GDM1 (cell line): ENCODE data around the gene TMEM52B.
"Not testable (repeated sequence)": the region's sequence is repeated elsewhere in the genome, so short reads cannot be mapped to it uniquely, and the experiment has no call there.

ENCODE experiments used
- DNase-seq: peaks from one replicate; lab custom pipeline; 2025; lab: John Stamatoyannopoulos, UW

The TMEM52B gene

DNA sequence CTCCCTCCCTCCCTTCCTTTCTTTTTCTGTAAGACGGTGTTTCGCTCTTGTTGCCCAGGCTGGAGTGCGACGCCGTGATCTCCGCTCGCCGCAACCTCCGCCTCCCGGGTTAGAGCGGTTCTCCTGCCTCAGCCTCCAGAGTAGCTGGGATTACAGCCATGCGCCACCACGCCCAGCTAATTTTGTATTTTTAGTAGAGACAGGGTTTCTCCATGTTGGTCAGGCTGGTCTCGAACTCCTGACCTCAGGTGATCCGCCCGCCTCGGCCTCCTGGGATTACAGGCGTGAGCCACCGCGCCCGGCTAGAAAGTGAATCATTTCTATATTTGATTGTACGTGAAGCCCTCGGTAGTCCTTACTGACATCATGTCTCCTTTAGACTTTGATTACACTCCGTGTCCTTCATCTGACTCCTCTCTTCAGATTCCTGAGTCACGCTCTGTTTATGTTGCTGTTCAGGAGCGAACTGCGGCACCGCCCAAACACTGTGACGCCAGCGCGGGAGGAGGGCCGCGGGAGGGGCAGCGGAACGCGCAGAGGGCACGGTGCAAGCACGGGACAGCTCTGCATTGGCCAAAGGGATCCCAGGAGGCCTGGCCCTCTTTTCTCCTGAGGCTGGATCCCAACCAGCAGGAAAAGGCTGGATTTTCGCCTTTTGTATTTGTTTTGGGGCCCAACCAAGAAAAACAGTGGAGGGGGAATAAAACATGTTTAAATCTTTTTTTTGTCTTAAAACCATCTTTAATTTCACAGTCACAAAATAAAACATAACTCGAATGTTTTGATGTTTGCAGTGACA, 33.3 kb downstream of the TMEM52B start:
- DNase-seq = peak; percentile 21

DNA sequence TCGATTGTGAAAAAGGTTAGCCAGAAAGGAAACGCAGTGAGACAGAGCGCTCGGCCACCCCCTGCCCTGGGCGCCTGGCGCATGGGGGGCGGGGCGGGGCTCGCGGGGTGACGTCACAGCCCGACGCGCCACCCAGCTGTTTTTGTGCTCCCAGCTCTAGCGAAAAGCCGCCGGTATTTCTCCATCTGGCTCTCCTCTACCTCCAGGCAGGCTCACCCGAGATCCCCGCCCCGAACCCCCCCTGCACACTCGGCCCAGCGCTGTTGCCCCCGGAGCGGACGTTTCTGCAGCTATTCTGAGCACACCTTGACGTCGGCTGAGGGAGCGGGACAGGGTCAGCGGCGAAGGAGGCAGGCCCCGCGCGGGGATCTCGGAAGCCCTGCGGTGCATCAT, 33.9 kb downstream of the TMEM52B start, which contains the start of gene GABARAPL1:
GABARAPL1 (plus strand) TSS at position 139 of the 393 bp plus-strand sequence; CDS start at position 392, 253 bp downstream.
- DNase-seq = peak; percentile 3

DNA sequence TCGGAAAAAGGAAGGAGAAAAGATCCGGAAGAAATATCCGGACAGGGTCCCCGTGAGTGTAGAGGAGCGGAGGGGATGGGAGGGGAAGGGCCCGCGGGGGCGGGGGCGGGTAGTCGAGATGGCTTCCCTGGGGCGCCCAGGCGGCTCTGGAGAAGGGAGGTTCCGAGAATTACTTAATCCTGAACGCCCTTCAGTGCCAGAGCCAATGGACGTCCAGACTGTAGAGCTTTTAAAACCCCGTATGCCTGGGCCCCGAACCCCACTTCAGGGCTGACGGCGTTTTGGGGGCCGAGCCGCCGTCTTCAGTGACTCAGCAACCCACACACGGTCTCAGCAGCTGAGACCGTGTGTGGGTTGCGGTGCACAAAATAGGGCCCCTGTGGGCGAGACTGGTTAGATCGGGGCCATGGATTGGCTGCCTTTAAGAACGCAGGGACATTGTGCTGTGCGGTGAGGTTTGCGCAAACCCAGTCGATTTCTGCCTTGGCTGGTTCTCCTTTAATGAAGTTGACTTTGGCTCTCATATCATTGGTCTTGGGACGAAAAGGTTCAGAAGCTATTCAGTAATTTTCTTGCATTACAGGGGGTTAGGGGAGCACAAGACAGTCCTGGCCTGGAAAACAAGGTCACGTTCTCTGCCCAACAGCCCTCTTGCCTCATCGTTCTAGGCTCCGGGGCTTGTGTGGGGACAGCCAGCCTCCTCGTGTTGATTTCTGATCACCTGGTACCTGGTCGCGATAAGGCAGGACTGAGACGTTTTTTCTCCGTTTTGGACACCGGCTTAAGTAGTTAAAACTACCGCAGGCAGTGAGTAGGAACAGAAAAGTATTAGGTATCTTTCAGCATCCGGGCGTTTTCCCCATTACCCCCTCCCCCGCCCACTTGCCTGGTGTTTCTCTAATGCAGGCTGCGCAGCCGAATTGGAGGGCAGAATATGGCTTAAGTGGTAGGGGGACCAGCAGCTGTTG, 34.6 kb downstream of the TMEM52B start:
- DNase-seq = peak; percentile 7

DNA sequence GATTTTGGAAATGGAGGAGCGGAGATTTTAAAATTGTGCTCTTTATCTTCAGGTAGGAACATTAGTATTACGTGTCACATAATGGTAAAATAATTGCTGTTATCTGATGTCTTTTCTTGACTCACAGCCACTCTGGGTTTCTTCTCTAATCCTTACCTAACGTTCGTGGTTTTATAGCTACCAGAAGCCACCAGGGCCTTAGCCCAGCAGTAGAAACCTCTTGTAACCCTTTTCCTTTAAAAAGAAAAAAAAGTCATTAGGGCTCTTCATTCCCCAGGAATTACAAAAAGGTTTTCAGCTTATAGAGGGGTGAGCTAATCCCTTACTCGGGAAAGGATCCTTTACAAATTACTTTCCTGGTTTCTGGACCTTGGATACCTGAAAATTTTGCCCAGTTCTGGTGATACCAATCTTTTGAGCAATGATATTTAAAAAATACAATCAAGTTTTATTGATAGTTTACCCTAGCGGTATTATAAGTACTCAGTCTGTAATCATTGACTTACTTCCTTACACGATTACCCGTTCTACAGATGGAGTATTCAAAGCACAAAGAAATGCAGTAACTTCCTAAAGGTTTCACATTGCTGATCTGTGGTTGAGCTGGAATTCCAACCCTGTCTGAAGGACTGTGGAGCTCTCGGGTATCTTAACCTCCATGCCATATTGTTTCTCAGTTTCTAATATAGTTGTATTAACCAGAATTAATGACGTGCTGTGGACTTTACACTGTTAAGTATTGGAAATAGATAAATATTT, 35.5 kb downstream of the TMEM52B start:
- no peak for DNase-seq

DNA sequence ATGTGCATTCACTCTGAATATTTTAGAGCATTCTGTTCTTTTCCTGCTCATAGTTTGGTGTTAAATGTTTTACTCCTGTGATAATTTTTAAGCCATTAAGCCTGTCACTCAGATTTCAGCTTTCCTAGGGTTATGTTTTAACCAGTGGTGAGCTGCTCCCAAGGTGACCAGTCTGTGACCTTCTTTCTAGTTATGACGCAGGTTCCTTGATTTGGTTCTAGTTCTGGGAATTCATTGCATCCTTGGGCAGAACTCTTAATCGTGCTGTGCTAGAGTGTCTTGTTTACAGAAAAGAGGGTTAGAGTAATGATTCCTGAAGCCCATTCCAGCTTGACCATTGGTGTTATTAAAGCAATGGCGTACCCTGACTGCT, 36.0 kb downstream of the TMEM52B start:
- no peak for DNase-seq

DNA sequence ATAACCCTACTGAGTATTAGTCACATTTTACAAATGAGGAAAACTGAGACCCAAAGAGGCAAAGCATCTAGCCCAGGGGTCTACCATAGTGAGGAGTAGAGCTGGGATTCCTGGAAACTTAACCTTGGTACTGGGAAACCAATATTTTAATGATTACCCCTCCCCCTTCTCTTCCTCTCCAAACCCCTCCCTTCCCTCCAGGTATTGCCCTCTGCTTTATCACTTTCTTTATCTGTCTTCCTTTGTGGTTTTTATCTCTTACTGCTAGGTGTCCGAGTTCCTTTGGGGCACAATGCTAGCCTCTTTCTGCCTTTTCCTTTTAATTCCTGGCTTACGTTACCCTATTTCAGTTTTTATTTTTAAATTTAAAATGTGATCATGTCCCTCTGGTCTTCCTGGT, 36.6 kb downstream of the TMEM52B start:
- DNase-seq = no peak

DNA sequence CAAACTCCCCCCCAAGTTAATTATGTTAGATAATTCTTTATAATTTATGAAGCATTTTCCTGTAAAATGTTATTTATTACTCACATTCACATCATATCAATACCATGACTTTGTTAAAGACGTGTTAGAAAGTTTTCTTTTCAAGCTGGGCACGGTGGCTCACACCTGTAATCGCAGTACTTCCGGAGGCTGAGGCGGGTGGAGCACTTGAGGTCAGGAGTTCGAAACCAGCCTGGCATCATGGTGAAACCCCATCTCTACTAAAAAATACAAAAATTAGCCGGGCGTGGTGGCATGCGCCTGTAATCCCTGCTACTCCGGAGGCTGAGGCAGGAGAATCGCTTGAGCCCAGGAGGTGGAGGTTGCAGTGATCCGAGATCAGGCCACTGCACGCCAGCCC, 37.1 kb downstream of the TMEM52B start:
- DNase-seq = not testable (repeated sequence)

DNA sequence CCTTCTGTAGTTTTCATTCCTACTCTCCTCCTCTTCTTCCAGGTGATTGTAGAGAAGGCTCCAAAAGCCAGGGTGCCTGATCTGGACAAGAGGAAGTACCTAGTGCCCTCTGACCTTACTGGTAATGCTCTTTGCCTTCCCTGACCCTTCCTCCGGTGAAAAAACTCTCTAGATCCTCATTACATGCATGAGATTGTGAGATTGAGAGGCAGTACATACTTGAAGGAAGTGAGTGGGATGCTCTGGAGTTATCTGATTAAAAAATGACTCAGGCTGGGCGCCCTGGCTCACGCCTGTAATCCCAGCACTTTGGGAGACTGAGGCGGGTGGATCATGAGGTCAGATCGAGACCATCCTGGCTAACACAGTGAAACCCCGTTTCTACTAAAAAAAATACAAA, 39.2 kb downstream of the TMEM52B start:
- DNase-seq = no peak

DNA sequence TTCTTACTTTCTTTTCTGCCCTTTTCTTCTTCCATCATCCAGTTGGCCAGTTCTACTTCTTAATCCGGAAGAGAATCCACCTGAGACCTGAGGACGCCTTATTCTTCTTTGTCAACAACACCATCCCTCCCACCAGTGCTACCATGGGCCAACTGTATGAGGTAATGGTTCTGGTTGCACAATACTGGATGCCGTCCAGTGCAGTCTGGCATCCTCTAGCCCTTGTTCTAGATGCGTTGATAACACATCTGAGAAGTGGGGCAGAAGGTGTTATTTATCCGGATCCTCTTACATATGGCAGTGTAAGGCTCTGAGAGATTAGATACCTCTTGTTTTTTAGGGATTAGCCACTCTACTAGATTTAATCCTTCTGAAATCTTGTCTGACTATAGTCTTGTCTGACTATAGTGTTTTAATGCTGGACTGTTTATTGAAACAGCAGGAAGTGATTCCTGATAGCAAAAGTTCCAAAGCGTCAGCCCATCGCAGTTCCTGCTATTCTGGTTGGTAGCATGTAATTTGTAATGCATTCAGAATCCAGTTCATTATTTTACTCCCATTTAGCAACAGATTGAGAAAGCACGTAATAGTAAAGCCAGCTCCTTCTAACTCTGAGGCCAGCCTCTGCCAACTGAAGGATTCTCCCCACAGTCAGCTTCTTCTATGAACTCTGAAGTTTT, 41.7 kb downstream of the TMEM52B start:
- no peak for DNase-seq

DNA sequence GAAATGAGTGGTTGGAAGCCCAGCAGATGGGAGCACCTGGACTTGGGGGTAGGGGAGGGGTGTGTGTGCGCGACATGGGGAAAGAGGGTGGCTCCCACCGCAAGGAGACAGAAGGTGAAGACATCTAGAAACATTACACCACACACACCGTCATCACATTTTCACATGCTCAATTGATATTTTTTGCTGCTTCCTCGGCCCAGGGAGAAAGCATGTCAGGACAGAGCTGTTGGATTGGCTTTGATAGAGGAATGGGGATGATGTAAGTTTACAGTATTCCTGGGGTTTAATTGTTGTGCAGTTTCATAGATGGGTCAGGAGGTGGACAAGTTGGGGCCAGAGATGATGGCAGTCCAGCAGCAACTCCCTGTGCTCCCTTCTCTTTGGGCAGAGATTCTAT, 43.0 kb downstream of the TMEM52B start:
- DNase-seq = no peak

DNA sequence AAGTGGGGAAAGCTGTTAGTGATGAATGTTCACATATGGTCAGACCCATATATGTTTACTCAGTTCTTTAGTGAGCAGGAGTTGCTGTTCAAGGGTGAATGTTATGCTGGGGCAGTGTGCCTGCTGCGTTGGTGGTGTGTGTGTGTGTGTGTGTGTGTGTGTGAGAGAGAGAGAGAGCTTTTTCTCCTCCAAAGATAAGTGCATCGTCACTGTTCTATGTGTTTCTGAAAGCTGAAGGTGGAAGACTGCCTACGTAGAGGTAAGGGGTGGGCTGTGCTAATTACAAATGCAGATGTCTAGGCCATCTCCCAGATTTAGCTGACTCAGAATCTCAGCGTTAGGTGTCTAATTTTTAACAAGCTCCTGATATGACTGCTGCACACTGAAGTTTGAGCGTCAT, 44.4 kb downstream of the TMEM52B start:
- no peak for DNase-seq

DNA sequence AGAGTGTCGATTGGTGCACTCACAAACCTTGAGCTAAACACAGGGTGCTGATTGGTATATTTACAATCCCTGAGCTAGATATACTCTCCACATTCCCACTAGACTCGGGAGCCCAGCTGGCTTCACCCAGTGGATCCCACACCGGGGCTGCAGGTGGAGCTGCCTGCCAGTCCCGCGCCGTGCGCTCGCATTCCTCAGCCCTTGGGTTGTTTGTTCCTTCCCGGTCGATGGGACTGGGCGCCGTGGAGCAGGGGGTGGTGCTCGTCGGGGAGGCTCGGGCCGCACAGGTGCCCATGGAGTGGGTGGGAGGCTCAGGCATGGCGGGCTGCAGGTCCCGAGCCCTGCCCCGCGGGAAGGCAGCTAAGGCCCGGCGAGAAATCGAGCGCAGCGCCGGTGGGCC, 46.6 kb downstream of the TMEM52B start:
- DNase-seq = not testable (repeated sequence)

DNA sequence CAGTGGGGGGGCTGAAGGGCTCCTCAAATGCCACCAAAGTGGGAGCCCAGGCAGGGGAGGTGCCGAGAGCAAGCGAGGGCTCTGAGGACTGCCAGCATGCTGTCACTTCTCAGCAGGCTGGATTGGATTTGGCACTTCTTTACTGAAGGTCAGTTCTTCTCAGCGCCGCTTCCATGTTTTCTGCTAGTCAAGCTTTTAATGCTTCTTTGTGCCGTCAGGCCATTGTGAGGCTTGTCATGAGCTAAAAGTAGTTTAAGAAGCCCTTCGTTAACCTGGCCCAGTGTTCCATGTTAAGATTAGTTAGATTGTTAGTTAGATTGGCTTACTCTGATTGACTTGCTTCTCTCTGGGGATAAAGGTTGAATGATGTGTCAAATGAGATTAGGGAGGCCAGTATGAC, 47.3 kb downstream of the TMEM52B start:
- DNase-seq = no peak

DNA sequence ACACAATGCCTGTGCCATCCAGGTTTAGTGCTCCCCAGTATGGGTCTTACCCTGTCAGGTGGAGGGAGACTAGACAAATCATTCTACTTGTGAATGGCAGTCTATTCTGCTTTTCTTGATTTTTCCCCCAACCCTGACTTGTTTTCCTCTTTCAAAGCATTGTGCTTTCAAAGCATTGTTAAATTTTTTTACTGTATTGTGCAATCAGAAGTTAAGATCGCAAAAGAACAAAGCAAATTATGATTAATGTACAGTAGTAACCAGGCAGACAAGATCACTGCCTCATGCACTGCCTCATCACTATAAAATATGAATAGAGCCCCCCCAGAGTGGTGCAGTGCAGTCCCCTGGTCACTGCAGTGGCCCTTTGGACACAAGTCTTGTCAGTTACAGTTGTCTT, 47.9 kb downstream of the TMEM52B start:
- DNase-seq = no peak

DNA sequence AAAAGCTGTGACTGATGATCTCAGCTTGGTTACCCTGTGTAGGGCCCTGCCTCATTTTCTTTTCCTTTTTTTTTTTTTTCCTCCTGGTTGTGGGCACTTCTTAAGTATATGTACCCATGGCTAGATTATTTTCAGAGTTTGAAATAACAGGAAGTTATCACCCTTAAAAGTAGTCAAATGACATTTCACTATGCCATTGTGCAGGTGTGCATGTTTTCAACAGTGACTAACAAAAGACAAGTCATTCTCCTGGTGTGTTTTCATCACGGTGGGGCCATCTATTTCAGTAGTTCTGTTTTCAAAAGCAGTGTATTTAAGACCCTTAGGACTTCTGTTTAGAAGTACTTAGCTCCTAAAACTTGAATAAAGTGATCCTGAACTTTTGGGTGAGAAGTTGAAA, 48.8 kb downstream of the TMEM52B start:
- no peak for DNase-seq

DNA sequence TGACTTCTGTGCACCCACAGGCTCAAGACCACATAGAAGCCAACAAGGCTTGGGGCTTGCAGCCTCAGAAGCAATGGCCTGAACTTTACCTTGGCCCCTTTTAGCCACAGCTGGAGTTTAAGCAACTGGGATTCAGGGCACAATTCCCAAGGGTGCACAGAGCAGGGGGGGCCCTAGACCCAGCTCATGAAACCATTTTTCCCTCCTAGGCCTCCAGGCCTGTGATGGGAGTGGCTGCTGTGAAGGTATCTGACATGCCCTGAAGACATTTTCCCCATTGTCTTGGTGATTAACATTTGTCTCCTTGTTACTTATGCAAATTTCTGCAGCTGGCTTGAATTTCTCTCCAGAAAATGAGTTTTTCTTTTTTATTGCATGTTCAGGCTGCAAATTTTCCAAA, 55.7 kb downstream of the TMEM52B start:
- no peak for DNase-seq

DNA sequence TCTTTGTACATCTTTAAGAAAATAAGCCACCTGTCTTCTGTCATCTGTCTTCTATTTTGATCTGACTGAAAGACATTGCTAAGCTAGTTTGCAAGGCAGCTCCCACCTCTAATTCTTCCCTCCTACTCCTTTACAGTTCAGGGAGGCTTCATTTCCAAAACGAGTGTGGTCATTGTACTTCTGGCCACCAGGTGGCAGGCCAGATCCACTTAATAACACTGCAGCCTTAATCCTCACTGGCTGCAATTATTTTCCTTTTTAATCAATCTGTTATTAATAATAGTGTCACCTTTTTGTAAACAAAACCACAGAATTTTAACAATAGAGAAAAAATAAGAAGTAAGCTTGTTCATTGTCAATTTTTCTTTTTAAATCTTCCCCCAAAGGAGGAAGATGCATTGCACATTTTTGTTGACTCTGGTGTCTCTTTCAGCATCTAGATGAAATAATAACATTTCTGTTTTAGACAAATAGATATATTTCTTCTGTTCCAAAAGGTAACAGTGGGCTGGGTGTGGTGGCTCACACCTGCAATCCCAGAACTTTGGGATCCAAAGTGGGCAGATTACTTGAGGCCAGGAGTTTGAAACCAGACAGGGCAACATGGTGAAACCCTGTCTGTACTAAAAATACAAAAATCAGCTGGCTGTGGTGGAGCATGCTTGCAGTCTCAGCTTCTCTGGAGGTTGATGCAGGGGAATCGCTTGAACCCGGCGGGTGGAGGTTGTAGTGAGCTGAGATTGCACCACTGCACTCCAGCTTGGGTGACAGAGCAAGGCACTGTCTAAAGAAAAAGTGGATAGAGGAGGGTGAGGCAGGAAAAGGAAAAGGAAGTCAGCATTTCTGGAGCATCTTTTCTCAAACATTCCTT, 57.2 kb downstream of the TMEM52B start:
- DNase-seq = no peak

DNA sequence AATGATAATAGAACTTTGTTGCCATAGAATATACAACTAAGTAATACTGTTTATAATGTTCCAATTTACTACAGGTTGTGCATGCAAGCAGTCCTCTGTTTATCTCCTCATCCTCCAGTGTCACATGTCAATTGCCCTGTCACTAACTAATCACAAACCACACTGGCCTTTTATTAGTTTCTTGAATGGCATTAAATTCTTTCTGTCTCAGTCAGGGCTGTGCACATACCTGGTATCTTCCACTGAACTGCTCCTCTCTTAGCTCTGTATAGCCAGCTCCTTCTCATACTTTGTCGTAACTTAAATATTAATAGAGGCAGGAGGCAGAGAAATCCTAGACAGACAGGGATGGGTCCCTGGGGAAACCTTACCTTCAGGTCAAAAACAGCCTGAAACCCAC, 57.9 kb downstream of the TMEM52B start:
- no peak for DNase-seq

DNA sequence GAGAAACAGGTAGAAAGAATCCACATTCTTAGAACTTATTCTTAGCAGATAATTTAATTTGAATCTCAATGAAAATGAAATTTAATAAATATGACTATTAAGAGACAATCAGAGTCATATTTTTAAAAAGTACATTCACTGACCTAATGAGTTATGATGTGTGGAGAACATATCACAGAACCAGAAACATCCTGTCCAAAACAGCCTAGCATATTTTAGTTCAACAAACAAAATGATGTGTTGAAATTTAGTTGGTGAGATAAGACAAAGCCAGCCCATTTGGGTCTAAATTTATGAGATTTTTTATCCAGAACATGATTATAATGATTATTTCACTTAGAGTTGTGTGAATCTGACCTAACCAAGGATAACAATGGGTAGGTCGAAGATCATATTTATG, 59.7 kb downstream of the TMEM52B start:
- DNase-seq = no peak

DNA sequence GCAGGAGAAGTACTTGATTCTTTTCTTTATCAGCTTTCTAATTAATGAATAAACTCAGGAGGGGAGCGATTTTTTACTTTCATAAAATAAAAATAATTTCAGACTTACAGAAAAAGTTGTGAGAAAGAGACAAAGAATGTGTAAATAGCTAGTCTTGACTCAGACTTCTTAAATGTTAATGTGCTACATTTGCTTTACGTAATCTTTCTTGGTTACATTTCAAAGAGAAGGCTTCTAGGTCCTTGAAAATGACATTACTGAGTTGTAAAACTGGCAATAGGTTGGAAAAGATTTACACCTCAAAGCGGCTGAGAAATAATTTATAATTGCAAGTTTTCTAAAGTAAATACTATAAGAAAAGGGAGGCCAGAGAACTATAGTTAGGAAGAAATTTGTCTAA, 62.5 kb downstream of the TMEM52B start:
- DNase-seq = no peak
